Measurements from ENCODE around the gene RASIP1.

Gene RASIP1

DNA sequence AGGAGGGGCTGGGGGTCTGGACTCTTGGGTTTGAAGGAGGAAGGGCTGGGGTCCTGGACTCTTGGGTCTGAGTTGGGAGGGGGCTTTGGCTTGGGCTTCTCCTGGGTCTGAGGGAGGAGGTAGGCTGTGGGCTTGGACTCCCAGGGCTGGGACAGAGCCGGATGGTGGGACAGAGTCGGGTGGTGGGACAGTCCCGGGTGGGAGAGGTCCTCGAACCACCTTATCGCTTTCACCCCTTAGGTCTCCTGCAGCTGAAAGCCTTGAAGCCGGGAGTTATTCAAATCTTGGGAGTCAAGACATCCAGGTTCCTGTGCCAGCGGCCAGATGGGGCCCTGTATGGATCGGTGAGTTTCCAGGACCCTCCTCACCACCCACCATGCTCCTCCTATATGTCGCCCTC is 16.3 kb upstream of the RASIP1 start:
- H3K27me3 ChIP-seq (replicated peaks; ENCODE audit: control insufficient read depth, insufficient read depth, low read length), result no peaks in the 10 kb centered on the region; the same call in 1 of the 2 replicates

GRCh38 chr19:48756212-48756611 is 15.8 kb upstream of the RASIP1 start:
- Histone ChIP-seq H3K36me3 (ENCODE audit: control insufficient read depth, insufficient read depth, low read length) (no peaks in the 10 kb centered on the region), H3K4me3 (replicated peaks; ENCODE audit: low read depth, low read length) (no peak overlapping the region), H3K27me3 (replicated peaks; ENCODE audit: control insufficient read depth, insufficient read depth, low read length) (no peaks in the 10 kb centered on the region; the same call in 1 of the 2 replicates)
- DNase-seq (ENCODE audit: extremely low read depth, insufficient read length), result no peak
- no peak for TF ChIP-seq CTCF (IDR thresholded peaks at IDR 0.05; ENCODE audit: insufficient read depth, low read length, poor library complexity, severe bottlenecking)

More for the DNA sequence above, 16.3 kb upstream of the RASIP1 start:
- H3K4me3 ChIP-seq (replicated peaks; ENCODE audit: low read depth, low read length), result no peak overlapping the region
- no peak for TF ChIP-seq CTCF (IDR thresholded peaks at IDR 0.05; ENCODE audit: insufficient read depth, low read length, poor library complexity, severe bottlenecking)
- no peaks in the 10 kb centered on the region for H3K36me3 ChIP-seq (ENCODE audit: control insufficient read depth, insufficient read depth, low read length)
- DNase-seq (ENCODE audit: extremely low read depth, insufficient read length), result no peak

GRCh38 chr19:48755787-48756186 is 15.4 kb upstream of the RASIP1 start:
- TF ChIP-seq CTCF (IDR thresholded peaks at IDR 0.05; ENCODE audit: insufficient read depth, low read length, poor library complexity, severe bottlenecking), result no peak
- H3K4me3 ChIP-seq (replicated peaks; ENCODE audit: low read depth, low read length), result no peak overlapping the region
- no peaks in the 10 kb centered on the region; the same call in 1 of the 2 replicates for H3K27me3 ChIP-seq (replicated peaks; ENCODE audit: control insufficient read depth, insufficient read depth, low read length)
- H3K36me3 ChIP-seq (ENCODE audit: control insufficient read depth, insufficient read depth, low read length), result no peaks in the 10 kb centered on the region
- no peak for DNase-seq (ENCODE audit: extremely low read depth, insufficient read length)

DNA sequence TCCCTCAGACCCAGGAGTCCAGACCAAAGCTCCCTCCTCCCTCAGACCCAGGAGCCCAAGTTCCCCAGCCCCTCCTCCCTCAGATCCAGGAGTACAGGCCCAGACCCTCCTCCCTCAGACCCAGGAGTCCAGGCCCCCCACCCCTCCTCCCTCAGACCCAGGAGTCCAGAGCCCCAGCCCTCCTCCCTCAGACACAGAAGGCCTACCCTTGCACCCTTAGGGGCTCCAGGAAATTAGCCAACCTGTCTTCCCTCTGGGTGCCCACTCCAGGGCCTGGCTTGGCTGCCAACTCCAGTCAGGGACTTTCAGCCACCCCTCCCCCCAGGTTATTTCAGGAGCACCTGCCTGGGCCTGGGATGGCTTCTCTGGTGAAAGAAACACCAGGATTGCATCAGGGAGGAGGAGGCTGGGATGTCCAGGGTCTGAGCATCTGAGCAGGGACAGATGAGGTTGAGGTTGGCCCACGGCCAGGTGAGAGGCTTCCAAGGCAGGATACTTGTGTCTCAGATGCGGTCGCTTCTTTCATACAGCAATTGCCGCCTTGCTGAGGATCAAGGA is 14.8 kb upstream of the RASIP1 start, which contains the start of gene FGF21:
FGF21 (plus strand) TSS at position 441 of the 558 bp plus-strand sequence. CDS start 713 bp downstream, outside the sequence.
- H3K36me3 ChIP-seq (ENCODE audit: control insufficient read depth, insufficient read depth, low read length), result no peaks in the 10 kb centered on the region
- no peak for DNase-seq (ENCODE audit: extremely low read depth, insufficient read length)
- no peak for TF ChIP-seq CTCF (IDR thresholded peaks at IDR 0.05; ENCODE audit: insufficient read depth, low read length, poor library complexity, severe bottlenecking)

GRCh38 chr19:48752496-48753365 is 12.3 kb upstream of the RASIP1 start, which contains the start of gene FUT1:
Gene FUT1, minus strand, starts transcription at chr19:48752641. Its CDS starts 1,360 bp downstream, at chr19:48751281.
- peak; percentile 35 for DNase-seq (ENCODE audit: extremely low read depth, insufficient read length)

More for the DNA sequence above, 14.8 kb upstream of the RASIP1 start, which contains the start of gene FGF21:
- Histone ChIP-seq H3K27me3 (replicated peaks; ENCODE audit: control insufficient read depth, insufficient read depth, low read length) (no peaks in the 10 kb centered on the region; the same call in 1 of the 2 replicates), H3K4me3 (replicated peaks; ENCODE audit: low read depth, low read length) (no peak within 1 kb of the TSS)

More at GRCh38 chr19:48752496-48753365, 12.3 kb upstream of the RASIP1 start, which contains the start of gene FUT1:
- Histone ChIP-seq H3K4me3 (replicated peaks; ENCODE audit: low read depth, low read length) (peak within 1 kb of the TSS; percentile 43), H3K27me3 (replicated peaks; ENCODE audit: control insufficient read depth, insufficient read depth, low read length) (no peaks in the 10 kb centered on the region; the same call in 1 of the 2 replicates), H3K36me3 (ENCODE audit: control insufficient read depth, insufficient read depth, low read length) (no peaks in the 10 kb centered on the region)
- no peak for TF ChIP-seq CTCF (IDR thresholded peaks at IDR 0.05; ENCODE audit: insufficient read depth, low read length, poor library complexity, severe bottlenecking)

Data from GM06990 (cell line).